HUES6 (cell line): Measurements from ENCODE around the gene RAD1.

ENCODE experiments used
- H3K27ac ChIP-seq: 2 replicates; pipeline ENCODE4 v1.7.0; 2013; ENCODE audit warnings: low read depth, mild to moderate bottlenecking, low read length, inconsistent platforms
- H3K27me3 ChIP-seq: 2 replicates; pipeline ENCODE4 v1.6.1; 2013; ENCODE audit warnings: low read length; ENCODE audit not compliant: control insufficient read depth, insufficient read depth
- H3K36me3 ChIP-seq: 2 replicates; pipeline ENCODE4 v1.6.1; 2013; ENCODE audit warnings: low read length; ENCODE audit not compliant: control insufficient read depth, insufficient read depth
- H3K4me1 ChIP-seq: 2 replicates; pipeline ENCODE4 v1.6.1; 2013; ENCODE audit warnings: low read length; ENCODE audit not compliant: control insufficient read depth, insufficient read depth
- H3K4me3 ChIP-seq: 2 replicates; pipeline ENCODE4 v1.5.1; 2013; ENCODE audit warnings: low read depth, low read length
- H3K9ac ChIP-seq: one replicate; pipeline ENCODE4 v1.6.1; 2013; ENCODE audit warnings: mild to moderate bottlenecking, low read length
- H3K9me3 ChIP-seq: 2 replicates; pipeline ENCODE4 v1.6.1; 2013; ENCODE audit warnings: low read depth, low read length; ENCODE audit not compliant: control insufficient read depth, insufficient read depth

RAD1 gene

GRCh38 chr5:34866989-34867471 is 48.3 kb downstream of the RAD1 start:
- H3K27me3 ChIP-seq = no peaks in the 10 kb centered on the region
- no peaks in the 10 kb centered on the region for H3K36me3 ChIP-seq
- H3K9me3 ChIP-seq = no peaks in the 10 kb centered on the region
- H3K27ac ChIP-seq = peak overlapping the region; percentile 35; the same call in 1 of the 2 replicates
- H3K9ac ChIP-seq = no peak overlapping the region
- no peak overlapping the region for H3K4me3 ChIP-seq
- H3K4me1 ChIP-seq = peaks cover 37% of the 10 kb centered on the region

GRCh38 chr5:34865091-34865490 is 50.2 kb downstream of the RAD1 start:
- no peaks in the 10 kb centered on the region for H3K27me3 ChIP-seq
- peaks cover 37% of the 10 kb centered on the region for H3K4me1 ChIP-seq
- H3K36me3 ChIP-seq = no peaks in the 10 kb centered on the region
- H3K27ac ChIP-seq = 0 out of 2 replicates have a peak overlapping the region, but pooled peaks have one; percentile 38
- H3K9me3 ChIP-seq = no peaks in the 10 kb centered on the region
- no peak overlapping the region for H3K4me3 ChIP-seq
- H3K9ac ChIP-seq = no peak overlapping the region

DNA sequence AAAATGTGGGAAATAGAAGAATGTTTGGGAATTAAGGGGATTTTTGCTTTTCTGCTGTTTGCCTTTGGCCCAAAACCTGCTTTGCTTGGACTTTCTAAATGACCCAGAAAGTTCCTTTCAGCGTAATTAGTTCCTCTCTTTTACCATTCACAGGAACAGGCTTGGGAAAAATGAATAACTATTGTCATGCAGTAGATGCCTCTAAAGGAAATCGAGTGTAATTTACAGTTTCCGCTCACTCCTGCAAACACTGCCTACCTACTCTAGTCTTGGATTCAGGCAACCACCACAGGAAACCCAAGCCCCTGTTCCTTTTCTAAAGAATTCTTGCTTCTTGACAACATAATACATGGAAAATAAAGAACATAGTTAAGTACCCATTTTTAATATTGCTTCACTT is 51.4 kb downstream of the RAD1 start:
- peak overlapping the region; percentile 30 for H3K4me3 ChIP-seq
- H3K9me3 ChIP-seq = no peaks in the 10 kb centered on the region
- H3K27me3 ChIP-seq = no peaks in the 10 kb centered on the region
- no peaks in the 10 kb centered on the region for H3K36me3 ChIP-seq
- H3K9ac ChIP-seq = peak overlapping the region; percentile 11
- peak overlapping the region; percentile 52 for H3K27ac ChIP-seq
- peaks cover 37% of the 10 kb centered on the region for H3K4me1 ChIP-seq

- H3K4me3 ChIP-seq = no peak overlapping the region
- H3K27ac ChIP-seq = no peak overlapping the region
- no peaks in the 10 kb centered on the region for H3K36me3 ChIP-seq
- H3K4me1 ChIP-seq = peaks cover 16% of the 10 kb centered on the region
- H3K27me3 ChIP-seq = no peaks in the 10 kb centered on the region
- no peaks in the 10 kb centered on the region for H3K9me3 ChIP-seq
- no peak overlapping the region for H3K9ac ChIP-seq
These were observed 56.1 kb downstream of the RAD1 start for GRCh38 chr5:34859253-34859652.

- Histone ChIP-seq H3K9ac (no peak overlapping the region), H3K36me3 (no peaks in the 10 kb centered on the region), H3K27ac (no peak overlapping the region), H3K9me3 (no peaks in the 10 kb centered on the region), H3K27me3 (no peaks in the 10 kb centered on the region), H3K4me1 (peaks cover 12% of the 10 kb centered on the region), H3K4me3 (no peak overlapping the region)
These were observed 56.5 kb downstream of the RAD1 start for GRCh38 chr5:34858790-34859189.

DNA sequence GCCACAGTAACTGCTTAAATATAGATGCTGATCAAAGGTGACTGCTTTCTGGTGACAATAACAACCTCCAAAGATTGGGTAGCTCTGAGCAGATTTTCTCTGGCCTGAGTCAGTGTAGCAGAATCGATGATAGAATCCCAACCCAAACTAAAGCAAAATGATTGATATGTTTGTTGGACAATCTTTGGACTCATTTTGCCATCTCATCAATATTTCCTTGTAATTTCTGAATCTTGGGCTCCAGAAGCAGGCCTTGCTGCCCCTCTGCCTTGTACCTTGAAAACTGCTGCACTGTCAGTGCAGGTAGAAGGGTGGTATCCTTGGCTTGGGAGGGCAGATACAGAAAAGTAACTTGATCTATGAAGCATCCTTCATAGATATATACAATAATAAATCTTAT is 57.4 kb downstream of the RAD1 start:
- no peaks in the 10 kb centered on the region for H3K27me3 ChIP-seq
- no peak overlapping the region for H3K27ac ChIP-seq
- H3K9ac ChIP-seq = no peak overlapping the region
- peaks cover 3% of the 10 kb centered on the region; the same call in 1 of the 2 replicates for H3K4me1 ChIP-seq
- H3K4me3 ChIP-seq = no peak overlapping the region
- 0 out of 2 replicates have a peak, but pooled peaks cover 1% of the 10 kb centered on the region for H3K9me3 ChIP-seq
- no peaks in the 10 kb centered on the region for H3K36me3 ChIP-seq

- Histone ChIP-seq H3K27me3 (no peaks in the 10 kb centered on the region), H3K27ac (no peak overlapping the region), H3K4me1 (no peaks in the 10 kb centered on the region), H3K4me3 (no peak overlapping the region), H3K9me3 (0 out of 2 replicates have a peak, but pooled peaks cover 2% of the 10 kb centered on the region), H3K36me3 (no peaks in the 10 kb centered on the region), H3K9ac (no peak overlapping the region)
These were observed 58.1 kb downstream of the RAD1 start for GRCh38 chr5:34857161-34857560.
